ENCODE results near the gene ASZ1.

GRCh38 chr7:117347480-117347879 is 79.8 kb downstream of the ASZ1 start:
- no peak for TF ChIP-seq CTCF (conservative IDR thresholded peaks at IDR 0.05; ENCODE audit: low read length)
- no peak for TF ChIP-seq EZH2phosphoT487 (IDR thresholded peaks at IDR 0.05; ENCODE audit: borderline replicate concordance, low read depth, low read length)

Measured in OCI-LY7 (cell line).